ENCODE measurements around the gene JAK3. TPM values are rescaled to one million over a fixed set of nuclear protein-coding genes. Genes with fewer than 3 reads are reported as not detected.

The JAK3 gene
- total and polyA plus RNA-seq, 8 donors = 0.89 to 50.2 (median 2.9) TPM

DNA sequence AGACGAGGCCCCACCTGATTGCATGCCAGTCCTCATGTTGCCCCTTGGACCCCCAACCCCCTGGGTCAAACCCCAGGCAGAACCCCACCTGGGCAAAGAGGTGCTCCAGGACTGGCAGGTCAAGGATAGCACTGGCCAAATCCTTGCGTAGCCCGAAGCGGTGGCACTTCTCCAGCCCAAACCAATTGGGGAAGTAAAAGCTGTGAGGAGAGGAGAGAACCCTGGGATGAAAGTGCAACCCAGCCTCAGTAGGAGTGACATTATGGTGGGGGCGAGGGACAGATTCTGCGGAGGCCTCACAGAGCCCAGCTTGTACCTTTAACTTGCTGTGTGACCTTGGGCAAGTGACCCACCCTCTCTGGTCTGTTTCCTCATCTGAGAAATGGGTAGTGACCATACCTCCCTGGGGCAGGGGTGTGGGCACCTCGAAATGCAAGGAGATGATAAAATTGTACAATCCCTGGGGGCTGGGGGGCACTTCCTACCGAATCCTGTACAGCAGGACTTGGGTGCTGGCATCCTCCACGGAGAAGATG, 4.4 kb downstream of the JAK3 start:
- Histone ChIP-seq H3K27ac (no peak overlapping the region), H3K9me3 (no peaks in the 10 kb centered on the region), H3K36me3 (peaks cover 0 to 39% (median 19%) of the 10 kb centered on the region in 4 donors), H3K4me3 (no peak overlapping the region), H3K27me3 (peaks cover 0 to 81% (median 4%) of the 10 kb centered on the region in 3 donors), H3K4me1 (peaks cover 18 to 46% (median 28%) of the 10 kb centered on the region in 4 donors)
- DNase-seq = no peak
- TF ChIP-seq POLR2A (IDR thresholded peaks at IDR 0.05) = no peak
- TF ChIP-seq EP300 (IDR thresholded peaks at IDR 0.05) = no peak
- no peak for TF ChIP-seq POLR2AphosphoS5 (IDR thresholded peaks at IDR 0.05)
- TF ChIP-seq, protein P1, sequence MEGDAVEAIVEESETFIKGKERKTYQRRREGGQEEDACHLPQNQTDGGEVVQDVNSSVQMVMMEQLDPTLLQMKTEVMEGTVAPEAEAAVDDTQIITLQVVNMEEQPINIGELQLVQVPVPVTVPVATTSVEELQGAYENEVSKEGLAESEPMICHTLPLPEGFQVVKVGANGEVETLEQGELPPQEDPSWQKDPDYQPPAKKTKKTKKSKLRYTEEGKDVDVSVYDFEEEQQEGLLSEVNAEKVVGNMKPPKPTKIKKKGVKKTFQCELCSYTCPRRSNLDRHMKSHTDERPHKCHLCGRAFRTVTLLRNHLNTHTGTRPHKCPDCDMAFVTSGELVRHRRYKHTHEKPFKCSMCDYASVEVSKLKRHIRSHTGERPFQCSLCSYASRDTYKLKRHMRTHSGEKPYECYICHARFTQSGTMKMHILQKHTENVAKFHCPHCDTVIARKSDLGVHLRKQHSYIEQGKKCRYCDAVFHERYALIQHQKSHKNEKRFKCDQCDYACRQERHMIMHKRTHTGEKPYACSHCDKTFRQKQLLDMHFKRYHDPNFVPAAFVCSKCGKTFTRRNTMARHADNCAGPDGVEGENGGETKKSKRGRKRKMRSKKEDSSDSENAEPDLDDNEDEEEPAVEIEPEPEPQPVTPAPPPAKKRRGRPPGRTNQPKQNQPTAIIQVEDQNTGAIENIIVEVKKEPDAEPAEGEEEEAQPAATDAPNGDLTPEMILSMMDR (IDR thresholded peaks at IDR 0.05) = no peak
- WGBS, 5 donors = 81 to 89% (median 87%) methylated on average over 5 to 9 of the region's 9 CpGs
- intact Hi-C loops (cut with DNase I; ENCODE audit: low total_unique reads) = no loop called here

DNA sequence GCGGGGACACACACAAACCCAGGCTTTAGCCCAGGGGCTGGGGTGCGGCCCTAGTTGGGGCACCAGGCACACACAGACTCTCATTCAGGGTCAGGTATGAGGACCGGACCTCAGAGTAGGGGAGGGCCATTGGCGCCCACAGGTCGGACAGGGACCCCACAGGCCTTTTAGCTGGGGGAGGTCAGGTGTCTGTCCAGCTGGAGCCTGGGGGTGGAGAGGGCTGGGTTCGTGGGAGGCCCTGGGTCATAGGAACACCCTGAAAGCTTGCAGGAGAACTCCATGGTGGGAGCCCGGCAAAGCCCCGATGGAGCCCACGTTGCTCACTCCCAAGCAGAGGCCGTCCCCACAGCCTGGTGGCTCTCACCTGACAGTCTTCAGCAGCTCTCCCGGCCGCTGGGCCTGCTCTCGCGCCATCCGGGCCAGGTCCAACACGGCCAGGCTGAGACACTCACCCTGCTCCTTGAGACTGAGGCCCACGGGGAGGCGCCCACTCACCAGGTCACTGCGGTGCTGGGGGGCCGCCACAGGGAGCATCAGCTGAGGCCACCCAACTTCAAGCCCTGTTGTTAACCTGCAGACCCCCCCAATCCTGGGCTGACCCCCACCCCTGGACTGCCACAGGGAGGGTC, 5.0 kb downstream of the JAK3 start:
- Histone ChIP-seq H3K36me3 (peaks cover 0 to 45% (median 21%) of the 10 kb centered on the region in 4 donors), H3K9me3 (no peaks in the 10 kb centered on the region), H3K4me1 (peaks cover 15 to 40% (median 24%) of the 10 kb centered on the region in 4 donors), H3K27me3 (peaks cover 0 to 81% (median 2%) of the 10 kb centered on the region in 3 donors), H3K4me3 (peak overlapping the region; percentile 19 to 46 (median 30)), H3K27ac (peak overlapping the region in 3 of 5 donors; percentile 3 to 35 (median 10))
- intact Hi-C loops (cut with DNase I; ENCODE audit: low total_unique reads) = no loop called here
- DNase-seq = no peak
- WGBS, 5 donors = 62 to 72% (median 67%) methylated on average over 4 to 20 of the region's 20 CpGs
- no peak for TF ChIP-seq POLR2A (IDR thresholded peaks at IDR 0.05)
- TF ChIP-seq, protein P1 (IDR thresholded peaks at IDR 0.05) = no peak
- no peak for TF ChIP-seq EP300 (IDR thresholded peaks at IDR 0.05)
- TF ChIP-seq POLR2AphosphoS5 (IDR thresholded peaks at IDR 0.05) = no peak

DNA sequence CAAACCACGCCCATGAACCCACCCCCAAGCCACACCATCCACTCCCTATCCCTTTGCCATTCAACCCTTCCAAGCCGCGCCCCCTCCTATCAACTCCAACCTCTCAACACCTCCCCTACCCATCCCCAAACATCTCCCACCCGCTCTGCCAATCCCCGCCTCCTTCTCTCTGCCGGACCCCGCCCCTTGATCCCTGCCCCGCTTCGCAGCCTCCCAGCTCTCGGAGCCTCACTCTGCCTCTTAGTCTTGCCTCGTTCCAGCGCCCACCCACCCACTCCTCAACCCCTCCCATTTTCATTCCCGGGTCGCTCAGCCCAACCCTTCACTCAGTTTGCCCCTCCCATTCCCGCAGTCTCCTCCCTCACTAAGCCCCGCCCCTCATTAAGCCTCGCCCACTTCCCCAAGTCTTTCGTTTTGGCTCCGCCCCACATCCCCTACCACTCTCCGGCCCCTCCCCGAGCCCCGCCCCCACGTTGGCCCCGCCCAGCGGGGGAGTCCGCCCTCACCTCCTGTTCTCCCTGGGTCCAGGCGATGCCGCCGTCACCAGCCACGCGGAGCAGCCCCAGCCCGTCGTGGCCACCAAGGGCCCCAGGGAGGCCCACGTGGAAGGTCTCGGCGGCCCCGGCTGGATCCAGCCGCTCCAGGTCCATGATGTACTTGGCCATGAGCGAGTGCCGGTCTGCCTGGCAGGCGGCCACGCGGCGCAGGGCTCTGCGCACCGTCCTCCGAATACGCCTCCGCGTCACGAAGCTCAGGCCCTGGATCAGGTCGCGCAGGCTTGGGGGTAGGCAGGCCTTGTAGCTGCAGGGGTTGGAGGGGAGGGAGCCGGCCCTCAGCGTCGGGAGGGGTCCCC, 5.7 kb downstream of the JAK3 start:
- Histone ChIP-seq H3K4me1 (peaks cover 13 to 33% (median 20%) of the 10 kb centered on the region in 4 donors), H3K27me3 (peaks cover 0 to 75% (median 0%) of the 10 kb centered on the region in 3 donors), H3K4me3 (peak overlapping the region; percentile 19 to 46 (median 30)), H3K27ac (peak overlapping the region in 3 of 5 donors; percentile 3 to 35 (median 10)), H3K36me3 (peaks cover 0 to 51% (median 23%) of the 10 kb centered on the region in 4 donors), H3K9me3 (no peaks in the 10 kb centered on the region)
- TF ChIP-seq POLR2A (IDR thresholded peaks at IDR 0.05) (no peak), POLR2AphosphoS5 (IDR thresholded peaks at IDR 0.05) (peak in 1 of 3 donors; percentile 13)
- WGBS, 5 donors = 18 to 31% (median 24%) methylated on average over 36 to 56 of the region's 56 CpGs
- intact Hi-C loops (cut with DNase I; ENCODE audit: low total_unique reads) = no loop called here
- peak; percentile 86 to 91 for DNase-seq

DNA sequence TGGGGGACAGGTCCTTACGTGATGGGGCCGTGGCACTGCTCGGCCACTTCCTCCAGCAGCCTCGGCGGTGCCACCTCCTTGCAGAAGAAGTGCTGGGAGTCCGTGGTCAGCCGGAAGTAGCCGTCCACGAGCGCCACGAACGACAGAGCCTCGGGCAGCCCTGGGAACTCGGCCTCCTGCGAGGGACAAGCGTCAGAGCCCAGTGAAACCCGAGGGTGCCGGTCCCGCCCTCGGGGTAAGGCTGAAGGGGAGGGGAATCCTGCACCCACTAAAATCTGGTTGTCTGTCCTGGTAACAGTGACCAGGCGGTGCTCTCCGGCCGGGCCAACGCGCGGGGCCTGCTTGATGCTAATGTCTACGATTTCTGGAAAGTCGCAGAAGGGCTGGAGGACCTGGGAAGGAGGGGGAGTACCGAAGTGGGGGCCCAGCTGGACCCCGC, 6.4 kb downstream of the JAK3 start:
- Histone ChIP-seq H3K4me3 (peak overlapping the region; percentile 19 to 46 (median 30)), H3K27me3 (peaks cover 0 to 69% (median 0%) of the 10 kb centered on the region in 3 donors), H3K9me3 (no peaks in the 10 kb centered on the region), H3K36me3 (peaks cover 0 to 54% (median 27%) of the 10 kb centered on the region in 4 donors), H3K27ac (peak overlapping the region in 1 of 5 donors; percentile 35), H3K4me1 (peaks cover 13 to 27% (median 20%) of the 10 kb centered on the region in 4 donors)
- intact Hi-C loops (cut with DNase I; ENCODE audit: low total_unique reads) = no loop called here
- DNase-seq = peak; percentile 44 to 64
- TF ChIP-seq EP300 (IDR thresholded peaks at IDR 0.05) (no peak), POLR2AphosphoS5 (IDR thresholded peaks at IDR 0.05) (no peak), POLR2A (IDR thresholded peaks at IDR 0.05) (no peak)
- TF ChIP-seq, protein P1 (IDR thresholded peaks at IDR 0.05) = no peak
- 21 to 33% (median 26%) methylated on average over 23 to 30 of the region's 30 CpGs for WGBS, 5 donors
